ENCODE results near the gene YARS1.

DNA sequence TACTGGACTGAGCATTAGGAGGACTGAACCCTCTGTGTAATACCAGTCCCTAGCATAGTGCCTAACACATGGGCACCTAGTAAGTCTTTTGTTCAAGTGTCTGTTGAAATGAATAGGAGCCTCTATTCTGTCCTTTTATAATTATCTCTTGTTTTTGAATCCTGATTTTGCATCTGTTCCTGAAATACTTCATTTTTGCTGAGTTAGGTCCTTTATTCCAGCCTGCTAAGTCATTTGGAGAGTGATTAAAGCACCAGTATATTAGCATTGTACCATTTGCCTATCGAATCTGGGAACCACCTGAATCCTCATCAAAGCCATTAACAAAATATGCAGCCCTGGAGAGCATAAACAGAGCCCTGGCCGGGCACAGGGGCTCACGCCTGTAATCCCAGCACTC is 32.3 kb downstream of the YARS1 start:
- TF ChIP-seq, protein P1, sequence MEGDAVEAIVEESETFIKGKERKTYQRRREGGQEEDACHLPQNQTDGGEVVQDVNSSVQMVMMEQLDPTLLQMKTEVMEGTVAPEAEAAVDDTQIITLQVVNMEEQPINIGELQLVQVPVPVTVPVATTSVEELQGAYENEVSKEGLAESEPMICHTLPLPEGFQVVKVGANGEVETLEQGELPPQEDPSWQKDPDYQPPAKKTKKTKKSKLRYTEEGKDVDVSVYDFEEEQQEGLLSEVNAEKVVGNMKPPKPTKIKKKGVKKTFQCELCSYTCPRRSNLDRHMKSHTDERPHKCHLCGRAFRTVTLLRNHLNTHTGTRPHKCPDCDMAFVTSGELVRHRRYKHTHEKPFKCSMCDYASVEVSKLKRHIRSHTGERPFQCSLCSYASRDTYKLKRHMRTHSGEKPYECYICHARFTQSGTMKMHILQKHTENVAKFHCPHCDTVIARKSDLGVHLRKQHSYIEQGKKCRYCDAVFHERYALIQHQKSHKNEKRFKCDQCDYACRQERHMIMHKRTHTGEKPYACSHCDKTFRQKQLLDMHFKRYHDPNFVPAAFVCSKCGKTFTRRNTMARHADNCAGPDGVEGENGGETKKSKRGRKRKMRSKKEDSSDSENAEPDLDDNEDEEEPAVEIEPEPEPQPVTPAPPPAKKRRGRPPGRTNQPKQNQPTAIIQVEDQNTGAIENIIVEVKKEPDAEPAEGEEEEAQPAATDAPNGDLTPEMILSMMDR (IDR thresholded peaks at IDR 0.05; ENCODE audit: insufficient read depth, low read depth, low read length) = no peak
- TF ChIP-seq EZH2 (IDR thresholded peaks at IDR 0.05; ENCODE audit: insufficient read depth, low read length) = no peak

Measured in astrocyte (in vitro differentiated cells and primary cell).